Measurements from ENCODE around the gene HMGN4.
"Not testable (repeated sequence)": the region's sequence is repeated elsewhere in the genome, so short reads cannot be mapped to it uniquely, and the experiment has no call there.

The HMGN4 gene

GRCh38 chr6:26502626-26503025, 35.5 kb upstream of the HMGN4 start:
- no peak for DNase-seq (ENCODE audit: low read depth in 1 of 2, low spot score in 1 of 2)
- Histone ChIP-seq H3K4me3 (replicated peaks; ENCODE audit: insufficient read depth, low read length) (no peak overlapping the region), H3K27ac (replicated peaks) (no peak overlapping the region), H3K27me3 (ENCODE audit: insufficient read depth, poor library complexity, severe bottlenecking) (peaks cover 17% of the 10 kb centered on the region)
- TF ChIP-seq POLR2AphosphoS5 (IDR thresholded peaks at IDR 0.05; ENCODE audit: low read depth) = no peak
- no peak for TF ChIP-seq GABPA (IDR thresholded peaks at IDR 0.05; ENCODE audit: low read depth)
- TF ChIP-seq, protein P1, sequence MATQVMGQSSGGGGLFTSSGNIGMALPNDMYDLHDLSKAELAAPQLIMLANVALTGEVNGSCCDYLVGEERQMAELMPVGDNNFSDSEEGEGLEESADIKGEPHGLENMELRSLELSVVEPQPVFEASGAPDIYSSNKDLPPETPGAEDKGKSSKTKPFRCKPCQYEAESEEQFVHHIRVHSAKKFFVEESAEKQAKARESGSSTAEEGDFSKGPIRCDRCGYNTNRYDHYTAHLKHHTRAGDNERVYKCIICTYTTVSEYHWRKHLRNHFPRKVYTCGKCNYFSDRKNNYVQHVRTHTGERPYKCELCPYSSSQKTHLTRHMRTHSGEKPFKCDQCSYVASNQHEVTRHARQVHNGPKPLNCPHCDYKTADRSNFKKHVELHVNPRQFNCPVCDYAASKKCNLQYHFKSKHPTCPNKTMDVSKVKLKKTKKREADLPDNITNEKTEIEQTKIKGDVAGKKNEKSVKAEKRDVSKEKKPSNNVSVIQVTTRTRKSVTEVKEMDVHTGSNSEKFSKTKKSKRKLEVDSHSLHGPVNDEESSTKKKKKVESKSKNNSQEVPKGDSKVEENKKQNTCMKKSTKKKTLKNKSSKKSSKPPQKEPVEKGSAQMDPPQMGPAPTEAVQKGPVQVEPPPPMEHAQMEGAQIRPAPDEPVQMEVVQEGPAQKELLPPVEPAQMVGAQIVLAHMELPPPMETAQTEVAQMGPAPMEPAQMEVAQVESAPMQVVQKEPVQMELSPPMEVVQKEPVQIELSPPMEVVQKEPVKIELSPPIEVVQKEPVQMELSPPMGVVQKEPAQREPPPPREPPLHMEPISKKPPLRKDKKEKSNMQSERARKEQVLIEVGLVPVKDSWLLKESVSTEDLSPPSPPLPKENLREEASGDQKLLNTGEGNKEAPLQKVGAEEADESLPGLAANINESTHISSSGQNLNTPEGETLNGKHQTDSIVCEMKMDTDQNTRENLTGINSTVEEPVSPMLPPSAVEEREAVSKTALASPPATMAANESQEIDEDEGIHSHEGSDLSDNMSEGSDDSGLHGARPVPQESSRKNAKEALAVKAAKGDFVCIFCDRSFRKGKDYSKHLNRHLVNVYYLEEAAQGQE (IDR thresholded peaks at IDR 0.05; ENCODE audit: insufficient replicate concordance, low read depth) = no peak
- no peak for TF ChIP-seq CTCF (IDR thresholded peaks at IDR 0.05; ENCODE audit: insufficient read depth, low read length)
- TF ChIP-seq SPI1 (IDR thresholded peaks at IDR 0.05; ENCODE audit: borderline replicate concordance, low read depth) = no peak

GRCh38 chr6:26507658-26508057, 30.5 kb upstream of the HMGN4 start:
- H3K4me3 ChIP-seq (replicated peaks; ENCODE audit: insufficient read depth, low read length) = no peak overlapping the region
- H3K27me3 ChIP-seq (ENCODE audit: insufficient read depth, poor library complexity, severe bottlenecking) = no peaks in the 10 kb centered on the region
- no peak overlapping the region for H3K27ac ChIP-seq (replicated peaks)
- no peak for DNase-seq (ENCODE audit: low read depth in 1 of 2, low spot score in 1 of 2)
- TF ChIP-seq POLR2AphosphoS5 (IDR thresholded peaks at IDR 0.05; ENCODE audit: low read depth) = no peak
- TF ChIP-seq GABPA (IDR thresholded peaks at IDR 0.05; ENCODE audit: low read depth) = no peak
- no peak for TF ChIP-seq CTCF (IDR thresholded peaks at IDR 0.05; ENCODE audit: insufficient read depth, low read length)
- no peak for TF ChIP-seq SPI1 (IDR thresholded peaks at IDR 0.05; ENCODE audit: borderline replicate concordance, low read depth)
- TF ChIP-seq, protein P1 (IDR thresholded peaks at IDR 0.05; ENCODE audit: insufficient replicate concordance, low read depth) = no peak

GRCh38 chr6:26511033-26511432, 27.1 kb upstream of the HMGN4 start:
- not testable (repeated sequence) for H3K27ac ChIP-seq (replicated peaks); H3K4me3 ChIP-seq (replicated peaks; ENCODE audit: insufficient read depth, low read length); H3K27me3 ChIP-seq (ENCODE audit: insufficient read depth, poor library complexity, severe bottlenecking); DNase-seq (ENCODE audit: low read depth in 1 of 2, low spot score in 1 of 2)

DNA sequence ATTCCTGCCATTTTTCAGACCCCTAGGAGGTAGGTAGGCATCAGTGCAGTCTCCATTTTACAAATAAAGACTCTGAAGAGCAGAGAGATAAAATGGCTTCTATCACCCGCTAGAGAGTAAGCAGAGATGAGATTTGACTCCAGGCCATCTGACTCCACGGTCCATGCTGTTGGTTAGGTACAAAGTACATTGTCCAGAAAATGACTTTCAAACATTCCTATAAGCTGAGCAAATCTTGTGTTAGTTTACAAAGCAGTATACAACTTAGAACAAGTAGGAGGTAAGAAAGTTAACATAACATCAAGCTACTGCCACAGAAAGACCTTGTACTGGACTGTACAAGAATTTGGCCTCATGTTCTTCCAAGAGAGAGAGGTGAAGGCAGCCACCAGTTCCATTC, 23.2 kb upstream of the HMGN4 start:
- no peak for TF ChIP-seq POLR2AphosphoS5 (IDR thresholded peaks at IDR 0.05; ENCODE audit: low read depth)
- no peak for TF ChIP-seq SPI1 (IDR thresholded peaks at IDR 0.05; ENCODE audit: borderline replicate concordance, low read depth)
- no peak for TF ChIP-seq CTCF (IDR thresholded peaks at IDR 0.05; ENCODE audit: insufficient read depth, low read length)
- TF ChIP-seq, protein P1 (IDR thresholded peaks at IDR 0.05; ENCODE audit: insufficient replicate concordance, low read depth) = no peak
- TF ChIP-seq GABPA (IDR thresholded peaks at IDR 0.05; ENCODE audit: low read depth) = no peak
- no peak for DNase-seq (ENCODE audit: low read depth in 1 of 2, low spot score in 1 of 2)
- no peaks in the 10 kb centered on the region for H3K27me3 ChIP-seq (ENCODE audit: insufficient read depth, poor library complexity, severe bottlenecking)
- H3K4me3 ChIP-seq (replicated peaks; ENCODE audit: insufficient read depth, low read length) = no peak overlapping the region
- no peak overlapping the region for H3K27ac ChIP-seq (replicated peaks)
